Stimulated activated CD4-positive, alpha-beta T cell treated with anti-CD3 and anti-CD28 coated beads, TNF-alpha, amount 100 ng/mL, for 24 hours (primary cell): Measurements from ENCODE around the gene BAHD1.

ENCODE experiments used
- DNase-seq, 3 experiments: peaks; one replicate each; pipeline ENCODE4 v3.0.0-alpha.2; 2020; ENCODE audit warnings: low read depth in 3 of 3

The BAHD1 gene

GRCh38 chr15:40467261-40467615 lies 26.5 kb downstream of the BAHD1 start:
- no peak for DNase-seq

- no peak for DNase-seq
Measured at GRCh38 chr15:40468898-40469331, 28.2 kb downstream of the BAHD1 start.

- DNase-seq, result no peak
Measured at GRCh38 chr15:40469776-40470390, 29.1 kb downstream of the BAHD1 start.

- peak in 1 of 3 experiments; percentile 50 for DNase-seq
Measured at GRCh38 chr15:40470423-40471104, 29.8 kb downstream of the BAHD1 start, which contains the start of gene CHST14. CHST14 (plus strand) TSS chr15:40470984; CDS start chr15:40471214, 230 bp downstream.

- DNase-seq, result no peak
Measured at GRCh38 chr15:40471105-40471807, 30.5 kb downstream of the BAHD1 start.

- DNase-seq, result no peak
Measured at GRCh38 chr15:40471808-40472150, 31.0 kb downstream of the BAHD1 start.

- no peak for DNase-seq
Measured at GRCh38 chr15:40472171-40472727, 31.5 kb downstream of the BAHD1 start.

GRCh38 chr15:40474581-40474980 lies 33.8 kb downstream of the BAHD1 start:
- DNase-seq, result no peak

- DNase-seq, result no peak
Measured at GRCh38 chr15:40477642-40478327, 37.0 kb downstream of the BAHD1 start.

GRCh38 chr15:40479024-40479423 lies 38.3 kb downstream of the BAHD1 start:
- no peak for DNase-seq

- DNase-seq, result no peak
Measured at GRCh38 chr15:40481341-40482074, 40.8 kb downstream of the BAHD1 start.

GRCh38 chr15:40483919-40484318 lies 43.2 kb downstream of the BAHD1 start:
- DNase-seq, result no peak

- no peak for DNase-seq
Measured at GRCh38 chr15:40486066-40486770, 45.5 kb downstream of the BAHD1 start.

- DNase-seq, result no peak
Measured at GRCh38 chr15:40487816-40488682, 47.3 kb downstream of the BAHD1 start.

GRCh38 chr15:40489274-40490175 lies 48.8 kb downstream of the BAHD1 start:
- DNase-seq, result no peak

- DNase-seq, result peak; percentile 45 to 59 (median 55)
Measured at GRCh38 chr15:40493089-40493840, 52.5 kb downstream of the BAHD1 start.

- no peak for DNase-seq
Measured at GRCh38 chr15:40495516-40495915, 54.8 kb downstream of the BAHD1 start.

GRCh38 chr15:40498418-40498817 lies 57.7 kb downstream of the BAHD1 start:
- no peak for DNase-seq
